ENCODE data around the gene CCL20.

GRCh38 chr2:227828477-227828912, 14.9 kb downstream of the CCL20 start:
- TF ChIP-seq CTCF (IDR thresholded peaks at IDR 0.05) (no peak), POLR2A (IDR thresholded peaks at IDR 0.05) (no peak), POLR2AphosphoS5 (IDR thresholded peaks at IDR 0.05) (no peak), EP300 (IDR thresholded peaks at IDR 0.05) (no peak)
